ENCODE data around the gene ODAD2.

ODAD2 gene

GRCh38 chr10:27857616-27858015 is 141.3 kb downstream of the ODAD2 start:
- no peak overlapping the region for H2AFZ ChIP-seq (ENCODE audit: low read length)
- H3K9ac ChIP-seq (ENCODE audit: low read length), result no peak overlapping the region
- H3K4me1 ChIP-seq (ENCODE audit: low read length), result no peaks in the 10 kb centered on the region
- no peak for TF ChIP-seq EZH2 (optimal IDR thresholded peaks at IDR 0.05; ENCODE audit: low read depth, low read length)
- TF ChIP-seq, protein P1, sequence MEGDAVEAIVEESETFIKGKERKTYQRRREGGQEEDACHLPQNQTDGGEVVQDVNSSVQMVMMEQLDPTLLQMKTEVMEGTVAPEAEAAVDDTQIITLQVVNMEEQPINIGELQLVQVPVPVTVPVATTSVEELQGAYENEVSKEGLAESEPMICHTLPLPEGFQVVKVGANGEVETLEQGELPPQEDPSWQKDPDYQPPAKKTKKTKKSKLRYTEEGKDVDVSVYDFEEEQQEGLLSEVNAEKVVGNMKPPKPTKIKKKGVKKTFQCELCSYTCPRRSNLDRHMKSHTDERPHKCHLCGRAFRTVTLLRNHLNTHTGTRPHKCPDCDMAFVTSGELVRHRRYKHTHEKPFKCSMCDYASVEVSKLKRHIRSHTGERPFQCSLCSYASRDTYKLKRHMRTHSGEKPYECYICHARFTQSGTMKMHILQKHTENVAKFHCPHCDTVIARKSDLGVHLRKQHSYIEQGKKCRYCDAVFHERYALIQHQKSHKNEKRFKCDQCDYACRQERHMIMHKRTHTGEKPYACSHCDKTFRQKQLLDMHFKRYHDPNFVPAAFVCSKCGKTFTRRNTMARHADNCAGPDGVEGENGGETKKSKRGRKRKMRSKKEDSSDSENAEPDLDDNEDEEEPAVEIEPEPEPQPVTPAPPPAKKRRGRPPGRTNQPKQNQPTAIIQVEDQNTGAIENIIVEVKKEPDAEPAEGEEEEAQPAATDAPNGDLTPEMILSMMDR (IDR thresholded peaks at IDR 0.05; ENCODE audit: low read length), result no peak
- TF ChIP-seq EZH2phosphoT487 (IDR thresholded peaks at IDR 0.05; ENCODE audit: low read length), result no peak
- no peak overlapping the region for H3K4me3 ChIP-seq (ENCODE audit: low read length)
- no peak overlapping the region for H3K27ac ChIP-seq (ENCODE audit: low read length)
- no peak for DNase-seq
- no peaks in the 10 kb centered on the region for H3K9me3 ChIP-seq (replicated peaks; ENCODE audit: insufficient read depth, low read length)
- H3K79me2 ChIP-seq (ENCODE audit: low read length), result no peaks in the 10 kb centered on the region
- H3F3A ChIP-seq (ENCODE audit: insufficient read depth, low read length), result no peaks in the 10 kb centered on the region
- no peaks in the 10 kb centered on the region for H3K9me2 ChIP-seq (replicated peaks; ENCODE audit: insufficient read depth, low read length)
- H3K36me3 ChIP-seq (replicated peaks; ENCODE audit: insufficient read depth, low read length), result no peaks in the 10 kb centered on the region
- H3K27me3 ChIP-seq (replicated peaks; ENCODE audit: insufficient read depth, low read length), result no peaks in the 10 kb centered on the region
- no peaks in the 10 kb centered on the region for H4K20me1 ChIP-seq (ENCODE audit: insufficient read depth, low read length)
- no peak overlapping the region for H3K4me2 ChIP-seq (ENCODE audit: low read depth, low read length)

DNA sequence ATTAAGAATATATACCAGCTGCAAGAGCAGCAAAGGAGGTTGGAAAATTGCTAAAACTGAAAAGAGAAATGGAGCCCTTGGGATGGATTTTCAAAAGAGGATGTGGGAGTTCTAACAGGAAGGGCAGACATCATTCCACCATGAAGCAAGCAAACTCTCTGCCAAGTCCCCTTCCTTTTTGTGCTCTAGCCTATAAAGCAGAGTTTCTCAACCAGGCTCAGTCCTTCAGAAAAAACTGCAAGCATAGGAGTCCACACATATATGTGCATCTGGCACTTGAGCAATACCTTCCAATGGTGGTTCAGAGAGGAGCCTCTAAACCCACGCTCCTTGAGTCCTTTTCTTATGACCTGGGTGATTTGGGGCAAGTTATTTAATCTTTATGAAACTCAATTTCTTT is 154.7 kb downstream of the ODAD2 start:
- no peaks in the 10 kb centered on the region for H3K9me3 ChIP-seq (replicated peaks; ENCODE audit: insufficient read depth, low read length)
- H4K20me1 ChIP-seq (ENCODE audit: insufficient read depth, low read length), result no peaks in the 10 kb centered on the region
- H3K4me3 ChIP-seq (ENCODE audit: low read length), result no peak overlapping the region
- H3K27me3 ChIP-seq (replicated peaks; ENCODE audit: insufficient read depth, low read length), result no peaks in the 10 kb centered on the region
- no peaks in the 10 kb centered on the region for H3F3A ChIP-seq (ENCODE audit: insufficient read depth, low read length)
- no peaks in the 10 kb centered on the region for H3K36me3 ChIP-seq (replicated peaks; ENCODE audit: insufficient read depth, low read length)
- H3K79me2 ChIP-seq (ENCODE audit: low read length), result no peaks in the 10 kb centered on the region
- no peaks in the 10 kb centered on the region for H3K9me2 ChIP-seq (replicated peaks; ENCODE audit: insufficient read depth, low read length)
- no peak overlapping the region for H3K27ac ChIP-seq (ENCODE audit: low read length)
- TF ChIP-seq EZH2phosphoT487 (IDR thresholded peaks at IDR 0.05; ENCODE audit: low read length) (no peak), EZH2 (optimal IDR thresholded peaks at IDR 0.05; ENCODE audit: low read depth, low read length) (no peak)
- TF ChIP-seq, protein P1 (IDR thresholded peaks at IDR 0.05; ENCODE audit: low read length), result no peak
- no peak overlapping the region for H3K4me2 ChIP-seq (ENCODE audit: low read depth, low read length)
- no peaks in the 10 kb centered on the region for H3K4me1 ChIP-seq (ENCODE audit: low read length)
- no peak for DNase-seq
- H2AFZ ChIP-seq (ENCODE audit: low read length), result no peak overlapping the region
- H3K9ac ChIP-seq (ENCODE audit: low read length), result no peak overlapping the region

GRCh38 chr10:27838901-27839300 is 160.0 kb downstream of the ODAD2 start:
- Histone ChIP-seq H3K9me2 (replicated peaks; ENCODE audit: insufficient read depth, low read length) (no peaks in the 10 kb centered on the region), H3K9me3 (replicated peaks; ENCODE audit: insufficient read depth, low read length) (no peaks in the 10 kb centered on the region), H3K79me2 (ENCODE audit: low read length) (no peaks in the 10 kb centered on the region), H3K36me3 (replicated peaks; ENCODE audit: insufficient read depth, low read length) (no peaks in the 10 kb centered on the region), H4K20me1 (ENCODE audit: insufficient read depth, low read length) (no peaks in the 10 kb centered on the region), H3K27ac (ENCODE audit: low read length) (no peak overlapping the region), H3K27me3 (replicated peaks; ENCODE audit: insufficient read depth, low read length) (no peaks in the 10 kb centered on the region), H3K4me2 (ENCODE audit: low read depth, low read length) (no peak overlapping the region), H3K4me1 (ENCODE audit: low read length) (no peaks in the 10 kb centered on the region), H3K4me3 (ENCODE audit: low read length) (no peak overlapping the region), H3F3A (ENCODE audit: insufficient read depth, low read length) (no peaks in the 10 kb centered on the region), H2AFZ (ENCODE audit: low read length) (no peak overlapping the region), H3K9ac (ENCODE audit: low read length) (no peak overlapping the region)
- TF ChIP-seq, protein P1 (IDR thresholded peaks at IDR 0.05; ENCODE audit: low read length), result no peak
- TF ChIP-seq EZH2phosphoT487 (IDR thresholded peaks at IDR 0.05; ENCODE audit: low read length), result no peak
- no peak for TF ChIP-seq EZH2 (optimal IDR thresholded peaks at IDR 0.05; ENCODE audit: low read depth, low read length)
- DNase-seq, result no peak
